Lower leg skin (tissue), 3 donors: ENCODE data around the gene NTN4.

Experiments used
- CTCF ChIP-seq, 3 donors: fragments of 450-650 bp; IDR thresholded peaks; one replicate each; pipeline ENCODE4 v1.5.1; 2016; ENCODE audit warnings: antibody characterized with exemption in 3 of 3, mild to moderate bottlenecking in 3 of 3, moderate library complexity in 2 of 3
- POLR2A ChIP-seq, 2 donors: fragments of 450-650 bp; IDR thresholded peaks; one replicate each; pipeline ENCODE4 v1.6.1; 2016 to 2017; ENCODE audit warnings: antibody characterized with exemption in 2 of 2, mild to moderate bottlenecking in 1 of 2, moderate library complexity in 1 of 2

DNA sequence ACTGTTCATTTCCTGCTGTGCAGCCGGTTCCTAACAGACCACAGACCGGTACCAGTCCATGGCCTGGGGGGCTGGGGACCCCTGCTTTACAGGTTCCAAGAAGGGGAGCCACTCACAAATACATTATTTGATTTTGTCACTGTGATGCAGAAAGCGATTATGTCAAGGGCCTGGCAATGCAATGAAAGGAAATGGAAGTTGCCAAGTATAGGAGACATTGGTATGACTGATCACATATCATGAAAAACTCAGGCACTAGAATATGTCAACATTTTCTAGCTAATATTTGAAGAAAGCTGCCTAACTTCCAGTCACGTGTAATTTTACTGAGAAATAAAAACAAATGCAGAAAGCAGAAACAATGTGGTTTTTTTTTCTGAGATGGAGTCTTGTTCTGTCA, 170.4 kb downstream of the NTN4 start:
- TF ChIP-seq CTCF (IDR thresholded peaks at IDR 0.05) (no peak), POLR2A (IDR thresholded peaks at IDR 0.05) (no peak)
